GM23338 (cell line): ENCODE measurements around the gene ALX1.

Experiments
- CTCF ChIP-seq, 2 experiments: fragments of 200-600 bp in 1 of 2; sonication (generic) in 1 of 2; conservative IDR thresholded peaks; 2 replicates each; pipeline versions ENCODE4 v1.5.1 to v1.6.1; 2016 to 2017; ENCODE audit warnings: antibody characterized with exemption in 2 of 2, low read depth in 2 of 2, mild to moderate bottlenecking in 2 of 2, moderate library complexity in 1 of 2
- EZH2 ChIP-seq: fragments of 200-600 bp; sonication (generic); IDR thresholded peaks from one replicate; pipeline ENCODE4 v1.8.0; 2017; ENCODE audit warnings: antibody characterized with exemption, mild to moderate bottlenecking, low read depth; ENCODE audit not compliant: unreplicated experiment
- EZH2phosphoT487 ChIP-seq: fragments of 200-600 bp; sonication (generic); IDR thresholded peaks from one replicate; pipeline ENCODE4 v1.8.1; 2018; ENCODE audit warnings: antibody characterized with exemption; ENCODE audit not compliant: unreplicated experiment
- NANOG ChIP-seq: IDR thresholded peaks from 2 replicates; pipeline ENCODE4 v1.6.1; 2016; ENCODE audit warnings: antibody characterized with exemption, borderline replicate concordance
- POLR2AphosphoS5 ChIP-seq: IDR thresholded peaks from 2 replicates; pipeline ENCODE4 v1.6.1; 2016; ENCODE audit warnings: antibody characterized with exemption, low read depth
- REST ChIP-seq: IDR thresholded peaks from one replicate; pipeline ENCODE4 v1.6.1; 2018; ENCODE audit warnings: antibody characterized with exemption; ENCODE audit not compliant: unreplicated experiment
- ZNF114 ChIP-seq: fragments of 250-450 bp; sonication (Bioruptor Pico); IDR thresholded peaks from 2 replicates; pipeline ENCODE4 v1.5.0; 2020; ENCODE audit warnings: mild to moderate bottlenecking, moderate library complexity

GRCh38 chr12:85260896-85261295 is 19.1 kb upstream of the ALX1 start:
- TF ChIP-seq POLR2AphosphoS5 (no peak), CTCF (conservative IDR thresholded peaks at IDR 0.05; ENCODE audit: low read depth in 2 of 2) (no peak), EZH2 (no peak), EZH2phosphoT487 (no peak), REST (no peak), ZNF114 (CRISPR knock-in tag) (no peak), NANOG (no peak)
